Nephron (organoid): ENCODE measurements around the gene MPV17.
"Not testable (repeated sequence)": the region's sequence is repeated elsewhere in the genome, so short reads cannot be mapped to it uniquely, and the experiment has no call there.

ENCODE experiments used
- H3K27ac Mint-ChIP-seq, 3 experiments: 2 replicates each; pipeline ENCODE4 v1.8.0; 2020; ENCODE audit warnings: mixed read lengths in 3 of 3, mild to moderate bottlenecking in 2 of 3, moderate library complexity in 1 of 3
- H3K27me3 Mint-ChIP-seq: 2 replicates; pipeline ENCODE4 v1.8.0; 2021; ENCODE audit warnings: low read depth, mild to moderate bottlenecking, moderate library complexity, mixed read lengths
- H3K36me3 Mint-ChIP-seq: 2 replicates; pipeline ENCODE4 v1.8.0; 2020; ENCODE audit warnings: low read depth, mixed read lengths
- H3K4me1 Mint-ChIP-seq: 2 replicates; pipeline ENCODE4 v1.8.0; 2020; ENCODE audit warnings: mixed read lengths
- H3K4me3 Mint-ChIP-seq, 3 experiments: 2 replicates each; pipeline ENCODE4 v1.8.0; 2020; ENCODE audit warnings: mild to moderate bottlenecking in 3 of 3, mixed read lengths in 3 of 3, moderate library complexity in 2 of 3
- H3K9me3 Mint-ChIP-seq: 2 replicates; pipeline ENCODE4 v1.8.0; 2020; ENCODE audit warnings: mixed read lengths
- CTCF ChIP-seq, 3 experiments: fragments of 200-600 bp; sonication (generic); IDR thresholded peaks; one replicate each; pipeline ENCODE4 v1.5.0; 2021; ENCODE audit warnings: antibody characterized with exemption in 3 of 3; ENCODE audit not compliant: unreplicated experiment in 3 of 3

MPV17 gene

GRCh38 chr2:27275211-27276150, 47.4 kb downstream of the MPV17 start, which contains the start of gene DNAJC5G:
DNAJC5G (plus strand) TSS chr2:27275433; CDS start chr2:27276729, 1,296 bp downstream.
- no peak for TF ChIP-seq CTCF (IDR thresholded peaks at IDR 0.05; ENCODE audit: unreplicated experiment in 3 of 3)
- Mint-ChIP-seq H3K27ac (no peak within 1 kb of the TSS), H3K36me3 (no peaks in the 10 kb centered on the region), H3K9me3 (no peaks in the 10 kb centered on the region), H3K4me1 (peaks cover 6% of the 10 kb centered on the region), H3K4me3 (no peak within 1 kb of the TSS), H3K27me3 (peaks cover 48% of the 10 kb centered on the region)

- H3K4me3 Mint-ChIP-seq, H3K36me3 Mint-ChIP-seq, H3K9me3 Mint-ChIP-seq, H3K27ac Mint-ChIP-seq, H3K4me1 Mint-ChIP-seq: not testable (repeated sequence)
- peaks cover 51% of the 10 kb centered on the region for H3K27me3 Mint-ChIP-seq
Measured at GRCh38 chr2:27272537-27273522, 50.1 kb downstream of the MPV17 start.

- Mint-ChIP-seq H3K4me1 (no peaks in the 10 kb centered on the region), H3K27me3 (peaks cover 43% of the 10 kb centered on the region), H3K4me3 (no peak overlapping the region), H3K9me3 (no peaks in the 10 kb centered on the region), H3K27ac (no peak overlapping the region), H3K36me3 (no peaks in the 10 kb centered on the region)
- TF ChIP-seq CTCF (IDR thresholded peaks at IDR 0.05; ENCODE audit: unreplicated experiment in 3 of 3): no peak
Measured at GRCh38 chr2:27271631-27272340, 51.1 kb downstream of the MPV17 start.

- no peak for TF ChIP-seq CTCF (IDR thresholded peaks at IDR 0.05; ENCODE audit: unreplicated experiment in 3 of 3)
- Mint-ChIP-seq H3K9me3 (no peaks in the 10 kb centered on the region), H3K27me3 (peaks cover 43% of the 10 kb centered on the region), H3K27ac (no peak overlapping the region), H3K4me1 (no peaks in the 10 kb centered on the region), H3K36me3 (no peaks in the 10 kb centered on the region), H3K4me3 (no peak overlapping the region)
Measured at GRCh38 chr2:27270670-27271069, 52.2 kb downstream of the MPV17 start.

GRCh38 chr2:27270131-27270530, 52.8 kb downstream of the MPV17 start:
- H3K27ac Mint-ChIP-seq: no peak overlapping the region
- H3K27me3 Mint-ChIP-seq: peaks cover 43% of the 10 kb centered on the region
- no peak for TF ChIP-seq CTCF (IDR thresholded peaks at IDR 0.05; ENCODE audit: unreplicated experiment in 3 of 3)
- no peaks in the 10 kb centered on the region for H3K36me3 Mint-ChIP-seq
- H3K4me3 Mint-ChIP-seq: no peak overlapping the region
- no peaks in the 10 kb centered on the region for H3K4me1 Mint-ChIP-seq
- no peaks in the 10 kb centered on the region for H3K9me3 Mint-ChIP-seq

- H3K27ac Mint-ChIP-seq: not testable (repeated sequence)
Measured at GRCh38 chr2:27268296-27268695, 54.6 kb downstream of the MPV17 start.

More at GRCh38 chr2:27268296-27268695, 54.6 kb downstream of the MPV17 start:
- not testable (repeated sequence) for H3K4me1 Mint-ChIP-seq, H3K9me3 Mint-ChIP-seq, H3K4me3 Mint-ChIP-seq, H3K36me3 Mint-ChIP-seq
- peaks cover 27% of the 10 kb centered on the region for H3K27me3 Mint-ChIP-seq
